ENCODE results near the gene NME7.

DNA sequence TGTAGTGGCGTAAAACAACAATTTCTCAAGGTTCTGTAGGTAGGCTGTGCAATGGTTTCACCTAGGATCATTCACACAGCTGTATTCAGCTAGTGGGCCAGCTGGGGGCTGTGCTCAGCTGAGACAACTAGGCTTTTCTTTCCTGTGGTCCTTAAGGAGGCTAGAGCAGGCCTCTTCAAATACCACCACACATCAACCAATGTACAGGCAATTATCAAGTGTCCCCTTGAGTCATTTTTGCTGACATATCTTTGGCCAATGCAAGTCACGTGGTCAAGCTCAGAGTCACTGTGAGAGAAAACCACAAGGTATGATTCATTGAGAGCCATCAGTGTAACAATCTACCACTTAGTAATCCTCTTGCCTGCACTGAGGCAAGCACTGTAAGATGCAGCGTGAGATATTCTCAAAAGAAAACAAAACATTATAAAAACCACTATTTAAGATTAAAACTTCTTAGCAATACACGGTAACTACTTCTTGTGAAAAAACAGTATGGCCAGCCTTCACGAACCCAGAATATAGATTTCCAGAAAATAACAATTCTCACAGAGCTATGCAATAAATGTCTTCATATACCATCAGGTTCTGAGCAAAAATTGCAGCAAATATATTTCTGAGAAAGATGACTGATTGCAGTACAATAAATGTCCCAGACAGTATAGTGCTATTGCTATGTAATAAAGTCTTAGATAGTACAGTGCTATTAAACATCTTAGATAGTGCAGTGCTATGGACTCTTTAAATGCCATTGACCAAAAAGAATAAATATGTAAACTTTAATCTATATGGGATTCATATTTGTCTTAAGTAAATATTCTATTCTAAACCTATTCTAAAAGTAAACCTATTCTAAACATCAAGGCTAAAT, 55.3 kb downstream of the NME7 start:
- TF ChIP-seq, protein P1, sequence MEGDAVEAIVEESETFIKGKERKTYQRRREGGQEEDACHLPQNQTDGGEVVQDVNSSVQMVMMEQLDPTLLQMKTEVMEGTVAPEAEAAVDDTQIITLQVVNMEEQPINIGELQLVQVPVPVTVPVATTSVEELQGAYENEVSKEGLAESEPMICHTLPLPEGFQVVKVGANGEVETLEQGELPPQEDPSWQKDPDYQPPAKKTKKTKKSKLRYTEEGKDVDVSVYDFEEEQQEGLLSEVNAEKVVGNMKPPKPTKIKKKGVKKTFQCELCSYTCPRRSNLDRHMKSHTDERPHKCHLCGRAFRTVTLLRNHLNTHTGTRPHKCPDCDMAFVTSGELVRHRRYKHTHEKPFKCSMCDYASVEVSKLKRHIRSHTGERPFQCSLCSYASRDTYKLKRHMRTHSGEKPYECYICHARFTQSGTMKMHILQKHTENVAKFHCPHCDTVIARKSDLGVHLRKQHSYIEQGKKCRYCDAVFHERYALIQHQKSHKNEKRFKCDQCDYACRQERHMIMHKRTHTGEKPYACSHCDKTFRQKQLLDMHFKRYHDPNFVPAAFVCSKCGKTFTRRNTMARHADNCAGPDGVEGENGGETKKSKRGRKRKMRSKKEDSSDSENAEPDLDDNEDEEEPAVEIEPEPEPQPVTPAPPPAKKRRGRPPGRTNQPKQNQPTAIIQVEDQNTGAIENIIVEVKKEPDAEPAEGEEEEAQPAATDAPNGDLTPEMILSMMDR (IDR thresholded peaks at IDR 0.05) = no peak
- TF ChIP-seq POLR2A (IDR thresholded peaks at IDR 0.05) = no peak
